Esophagus muscularis mucosa (tissue), 3 donors: Measurements from ENCODE around the gene COL7A1.

Source experiments
- POLR2A ChIP-seq: fragments of 450-650 bp; IDR thresholded peaks from one replicate; pipeline ENCODE4 v1.6.1; 2017; ENCODE audit warnings: antibody characterized with exemption, moderate library complexity, mild to moderate bottlenecking, low read depth
- TF ChIP-seq, protein P1 (sequence below), 3 experiments: fragments of 200-600 bp in 2 of 3; fragments of 450-650 bp in 1 of 3; sonication (generic) in 2 of 3; IDR thresholded peaks; one replicate each; pipeline ENCODE4 v1.5.1; 2017 to 2019; ENCODE audit warnings: antibody characterized with exemption in 3 of 3, mild to moderate bottlenecking in 2 of 3, moderate library complexity in 1 of 3

DNA sequence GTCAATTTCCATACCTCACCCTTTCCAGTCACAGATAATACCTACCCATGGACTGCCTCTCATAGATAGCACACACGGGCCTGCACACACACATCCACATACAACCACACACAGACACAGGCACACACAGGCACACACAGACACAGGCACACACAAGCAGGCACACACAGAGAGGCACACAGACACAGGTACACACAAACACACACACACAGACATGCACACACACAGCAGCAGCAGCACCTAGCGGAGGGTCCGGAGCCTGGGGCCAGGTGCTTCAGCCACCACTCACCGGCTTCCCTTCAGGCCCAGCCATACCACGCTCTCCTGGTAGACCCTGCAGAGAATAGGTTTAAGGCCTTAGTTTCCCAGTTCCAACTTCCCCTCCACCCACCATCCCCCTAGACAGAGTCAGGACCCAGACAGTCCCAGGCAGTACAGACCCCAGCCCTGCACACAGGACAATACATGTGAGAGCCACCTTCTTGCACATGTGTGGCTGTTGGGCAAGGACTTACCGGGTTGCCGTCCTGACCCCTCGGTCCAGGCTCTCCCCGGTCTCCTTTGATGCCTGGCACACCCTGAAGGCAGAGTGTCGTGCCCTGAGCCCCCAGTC is 21.1 kb downstream of the COL7A1 start:
- TF ChIP-seq, protein P1, sequence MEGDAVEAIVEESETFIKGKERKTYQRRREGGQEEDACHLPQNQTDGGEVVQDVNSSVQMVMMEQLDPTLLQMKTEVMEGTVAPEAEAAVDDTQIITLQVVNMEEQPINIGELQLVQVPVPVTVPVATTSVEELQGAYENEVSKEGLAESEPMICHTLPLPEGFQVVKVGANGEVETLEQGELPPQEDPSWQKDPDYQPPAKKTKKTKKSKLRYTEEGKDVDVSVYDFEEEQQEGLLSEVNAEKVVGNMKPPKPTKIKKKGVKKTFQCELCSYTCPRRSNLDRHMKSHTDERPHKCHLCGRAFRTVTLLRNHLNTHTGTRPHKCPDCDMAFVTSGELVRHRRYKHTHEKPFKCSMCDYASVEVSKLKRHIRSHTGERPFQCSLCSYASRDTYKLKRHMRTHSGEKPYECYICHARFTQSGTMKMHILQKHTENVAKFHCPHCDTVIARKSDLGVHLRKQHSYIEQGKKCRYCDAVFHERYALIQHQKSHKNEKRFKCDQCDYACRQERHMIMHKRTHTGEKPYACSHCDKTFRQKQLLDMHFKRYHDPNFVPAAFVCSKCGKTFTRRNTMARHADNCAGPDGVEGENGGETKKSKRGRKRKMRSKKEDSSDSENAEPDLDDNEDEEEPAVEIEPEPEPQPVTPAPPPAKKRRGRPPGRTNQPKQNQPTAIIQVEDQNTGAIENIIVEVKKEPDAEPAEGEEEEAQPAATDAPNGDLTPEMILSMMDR (IDR thresholded peaks at IDR 0.05): no peak
- no peak for TF ChIP-seq POLR2A
